HG03095 (cell line): Measurements from ENCODE around the gene THBS3.
"Not testable (repeated sequence)": the region's sequence is repeated elsewhere in the genome, so short reads cannot be mapped to it uniquely, and the experiment has no call there.

Experiments used
- ATAC-seq: cut with Tn5 transposase; IDR thresholded peaks from one replicate; pipeline ENCODE4 v1.9.1; 2021; ENCODE audit warnings: moderate library complexity; ENCODE audit not compliant: unreplicated experiment

THBS3 gene

DNA sequence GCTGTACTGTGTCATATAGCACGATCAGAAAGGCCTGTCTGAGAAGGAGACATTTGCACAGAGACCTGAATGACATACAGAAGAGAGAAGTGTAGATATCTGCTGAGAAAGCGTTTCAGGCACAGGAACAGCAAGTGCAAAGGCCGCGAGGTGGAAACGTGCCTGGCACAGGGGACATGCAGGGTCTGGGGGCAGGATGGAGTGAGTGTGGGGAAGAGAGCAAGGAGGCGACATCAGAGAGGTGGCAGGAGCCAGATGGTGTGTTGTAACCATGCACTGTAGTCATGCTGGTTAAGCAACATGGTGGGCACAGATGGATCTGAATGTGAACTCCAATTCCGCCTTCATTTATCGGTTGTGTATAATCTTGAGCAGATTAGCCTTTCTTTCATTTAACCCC, 47.6 kb downstream of the THBS3 start:
- ATAC-seq, result no peak

DNA sequence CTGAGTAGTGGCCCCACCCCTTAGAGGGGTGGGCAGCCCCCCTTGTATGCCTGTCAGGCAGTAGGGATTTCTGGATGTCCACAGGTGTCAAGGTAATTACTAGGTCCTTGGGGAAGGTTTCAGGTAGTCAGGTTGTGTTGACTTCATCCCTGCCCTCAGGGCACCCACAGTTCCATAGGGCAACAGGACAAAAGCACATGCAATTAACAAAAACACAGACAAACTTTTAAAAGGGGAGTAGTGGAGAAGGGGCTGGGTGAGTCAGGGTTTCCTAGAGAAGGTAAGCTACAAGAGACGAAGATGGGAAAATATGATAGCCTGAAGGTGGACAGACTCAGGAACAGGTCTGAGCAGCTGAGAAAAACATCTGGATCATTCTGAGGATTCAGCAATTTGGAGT, 48.7 kb downstream of the THBS3 start:
- ATAC-seq, result no peak

DNA sequence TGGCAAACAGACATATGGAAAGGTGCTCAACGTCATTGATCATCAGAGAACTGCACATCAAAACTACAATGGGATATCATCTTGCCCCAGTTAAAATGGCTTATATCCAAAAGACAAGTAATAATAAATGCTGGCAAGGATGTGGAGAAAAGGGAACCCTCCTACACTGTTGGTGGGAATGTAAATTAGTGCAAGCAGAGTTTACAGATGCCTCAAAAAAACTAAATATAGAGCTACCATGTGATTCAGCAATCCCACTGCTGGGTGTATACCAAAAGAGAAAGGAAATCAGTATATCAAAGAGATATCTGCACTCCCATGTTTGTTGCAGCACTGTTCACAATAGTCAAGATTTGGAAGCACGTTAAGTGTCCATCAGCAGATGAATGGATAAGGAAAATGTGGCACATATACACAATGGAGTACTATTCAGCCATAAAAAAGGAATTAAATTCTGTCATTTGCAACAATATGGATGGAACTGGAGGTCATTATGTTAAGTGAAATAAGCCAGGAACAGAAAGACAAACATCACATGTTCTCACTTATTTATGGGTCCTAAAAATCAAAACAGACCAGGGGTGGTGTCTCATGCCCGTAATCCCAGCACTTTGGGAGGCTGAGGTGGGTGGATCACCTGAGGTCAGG, 51.6 kb downstream of the THBS3 start:
- not testable (repeated sequence) for ATAC-seq
